Neural cell (in vitro differentiated cells): Measurements from ENCODE around the gene BAG5. TPM values are rescaled to one million over a fixed set of nuclear protein-coding genes. Genes with fewer than 3 reads are reported as not detected.
A peak's percentile ranks its signal among the peaks of the same experiment; 100 is the strongest.

Source experiments
- H2AFZ ChIP-seq: fragments of 200-600, 300-800 bp; sonication (generic), shearing (Covaris generic); 2 replicates; pipeline ENCODE4 v1.6.0; 2014; ENCODE audit warnings: low read depth, mild to moderate bottlenecking, antibody characterized with exemption, low read length, moderate library complexity
- H3F3A ChIP-seq: fragments of 200-600 bp; shearing (Covaris generic); 2 replicates; pipeline ENCODE4 v1.6.1; 2016; ENCODE audit warnings: mild to moderate bottlenecking, moderate library complexity, mixed read lengths, antibody characterized with exemption, low read length; ENCODE audit not compliant: insufficient read depth, poor library complexity, severe bottlenecking
- H3K27ac ChIP-seq: fragments of 200-600, 300-800 bp; sonication (generic), shearing (Covaris generic); 2 replicates; pipeline ENCODE4 v1.5.1; 2014; ENCODE audit warnings: mild to moderate bottlenecking, low read length, moderate library complexity
- H3K27me3 ChIP-seq: fragments of 300-800, 200-600 bp; sonication (generic), shearing (Covaris generic); 2 replicates; pipeline ENCODE4 v1.6.0; 2014; ENCODE audit warnings: mild to moderate bottlenecking, low read depth, low read length, moderate library complexity; ENCODE audit not compliant: insufficient read depth
- H3K36me3 ChIP-seq: fragments of 300-800, 200-600 bp; sonication (generic), shearing (Covaris generic); 2 replicates; pipeline ENCODE4 v1.5.1; 2014; ENCODE audit warnings: mild to moderate bottlenecking, antibody characterized with exemption, low read length, moderate library complexity; ENCODE audit not compliant: insufficient read depth
- H3K4me2 ChIP-seq: fragments of 300-800, 200-600 bp; sonication (generic), shearing (Covaris generic); 2 replicates; pipeline ENCODE4 v1.6.0; 2014; ENCODE audit warnings: mild to moderate bottlenecking, low read length
- H3K4me3 ChIP-seq: fragments of 300-800, 200-600 bp; sonication (generic), shearing (Covaris generic); 2 replicates; pipeline ENCODE4 v1.5.1; 2014; ENCODE audit warnings: mild to moderate bottlenecking, low read length, moderate library complexity
- H3K79me2 ChIP-seq: fragments of 200-600 bp; shearing (Covaris generic); replicated peaks from 2 replicates; pipeline ENCODE4 v1.6.0; 2014; ENCODE audit warnings: mild to moderate bottlenecking, low read length, moderate library complexity; ENCODE audit not compliant: insufficient read depth
- H3K9ac ChIP-seq: fragments of 300-800, 200-600 bp; sonication (generic), shearing (Covaris generic); 2 replicates; pipeline ENCODE4 v1.6.1; 2016; ENCODE audit warnings: mild to moderate bottlenecking, low read length, mixed read lengths
- H3K9me2 ChIP-seq: fragments of 200-600 bp; shearing (Covaris generic); 2 replicates; pipeline ENCODE4 v1.6.1; 2016; ENCODE audit warnings: mild to moderate bottlenecking, low read length, mixed read lengths; ENCODE audit not compliant: insufficient read depth
- H3K9me3 ChIP-seq: fragments of 200-600, 300-800 bp; sonication (generic), shearing (Covaris generic); 2 replicates; pipeline ENCODE4 v1.6.1; 2016; ENCODE audit warnings: mild to moderate bottlenecking, mixed run types, low read length, moderate library complexity, mixed read lengths
- H4K20me1 ChIP-seq: fragments of 200-600 bp; shearing (Covaris generic); 2 replicates; pipeline ENCODE4 v1.6.1; 2016; ENCODE audit warnings: mild to moderate bottlenecking, mixed run types; ENCODE audit not compliant: insufficient read depth
- EP300 ChIP-seq: fragments of 450-650 bp; conservative IDR thresholded peaks from 2 replicates; pipeline ENCODE4 v1.6.1; 2014; ENCODE audit warnings: antibody characterized with exemption, mild to moderate bottlenecking, moderate library complexity; ENCODE audit not compliant: poor library complexity, severe bottlenecking
- EZH2 ChIP-seq: fragments of 200-600, 300-800 bp; shearing (Covaris generic), sonication (generic); IDR thresholded peaks from 2 replicates; pipeline ENCODE4 v1.6.1; 2014; ENCODE audit warnings: antibody characterized with exemption, low read length, borderline replicate concordance, mild to moderate bottlenecking; ENCODE audit not compliant: insufficient read depth, poor library complexity, severe bottlenecking
- MXI1 ChIP-seq: fragments of 450-650 bp; conservative IDR thresholded peaks from 2 replicates; pipeline ENCODE4 v1.6.1; 2014; ENCODE audit warnings: antibody characterized with exemption, mild to moderate bottlenecking; ENCODE audit not compliant: poor library complexity, severe bottlenecking
- POLR2AphosphoS5 ChIP-seq: IDR thresholded peaks from 2 replicates; pipeline ENCODE4 v1.6.1; 2012
- RAD21 ChIP-seq: fragments of 450-650 bp; conservative IDR thresholded peaks from 2 replicates; pipeline ENCODE4 v1.6.1; 2014; ENCODE audit warnings: antibody characterized with exemption, mild to moderate bottlenecking, moderate library complexity
- SMC3 ChIP-seq: fragments of 450-650 bp; conservative IDR thresholded peaks from 2 replicates; pipeline ENCODE4 v1.6.1; 2014; ENCODE audit warnings: antibody characterized with exemption, mild to moderate bottlenecking, moderate library complexity; ENCODE audit not compliant: poor library complexity
- TAF1 ChIP-seq: IDR thresholded peaks from 2 replicates; pipeline ENCODE4 v1.6.1; 2012; ENCODE audit warnings: low read depth
- polyA plus RNA-seq: library from polyadenylated mRNA; depleted of rRNA; stranded (reverse); fragments of >200 nt; gene quantifications from 2 replicates; pipeline ENCODE4 v1.2.3, GENCODE V29; 2014
- TF ChIP-seq, protein P1 (sequence below): fragments of 450-650 bp; IDR thresholded peaks from 2 replicates; pipeline ENCODE4 v1.5.1; 2014; ENCODE audit warnings: antibody characterized with exemption, mild to moderate bottlenecking, moderate library complexity; ENCODE audit not compliant: poor library complexity, severe bottlenecking
- TF ChIP-seq, protein P2 (sequence below): IDR thresholded peaks from 2 replicates; pipeline ENCODE4 v1.6.1; 2012; ENCODE audit warnings: borderline replicate concordance

BAG5 gene
- polyA plus RNA-seq, 1 donor from 2014 or later, result 25.5 TPM

GRCh38 chr14:103562179-103562428, 353 bp downstream of the BAG5 start (continued):
- TF ChIP-seq, protein P1, sequence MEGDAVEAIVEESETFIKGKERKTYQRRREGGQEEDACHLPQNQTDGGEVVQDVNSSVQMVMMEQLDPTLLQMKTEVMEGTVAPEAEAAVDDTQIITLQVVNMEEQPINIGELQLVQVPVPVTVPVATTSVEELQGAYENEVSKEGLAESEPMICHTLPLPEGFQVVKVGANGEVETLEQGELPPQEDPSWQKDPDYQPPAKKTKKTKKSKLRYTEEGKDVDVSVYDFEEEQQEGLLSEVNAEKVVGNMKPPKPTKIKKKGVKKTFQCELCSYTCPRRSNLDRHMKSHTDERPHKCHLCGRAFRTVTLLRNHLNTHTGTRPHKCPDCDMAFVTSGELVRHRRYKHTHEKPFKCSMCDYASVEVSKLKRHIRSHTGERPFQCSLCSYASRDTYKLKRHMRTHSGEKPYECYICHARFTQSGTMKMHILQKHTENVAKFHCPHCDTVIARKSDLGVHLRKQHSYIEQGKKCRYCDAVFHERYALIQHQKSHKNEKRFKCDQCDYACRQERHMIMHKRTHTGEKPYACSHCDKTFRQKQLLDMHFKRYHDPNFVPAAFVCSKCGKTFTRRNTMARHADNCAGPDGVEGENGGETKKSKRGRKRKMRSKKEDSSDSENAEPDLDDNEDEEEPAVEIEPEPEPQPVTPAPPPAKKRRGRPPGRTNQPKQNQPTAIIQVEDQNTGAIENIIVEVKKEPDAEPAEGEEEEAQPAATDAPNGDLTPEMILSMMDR, result no peak

- Histone ChIP-seq H4K20me1 (no peaks in the 10 kb centered on the region), H3K9ac (peak overlapping the region; percentile 94), H3K79me2 (peaks cover 81% of the 10 kb centered on the region), H3K4me3 (peak overlapping the region; percentile 100), H3K9me2 (no peaks in the 10 kb centered on the region), H3K9me3 (no peaks in the 10 kb centered on the region), H3K27me3 (no peaks in the 10 kb centered on the region), H3F3A (no peaks in the 10 kb centered on the region), H3K4me2 (peak overlapping the region; percentile 86), H3K27ac (peak overlapping the region; percentile 92), H2AFZ (peak overlapping the region; percentile 60), H3K36me3 (peaks cover 6% of the 10 kb centered on the region)
- TF ChIP-seq EZH2, result no peak
- no peak for TF ChIP-seq SMC3
- TF ChIP-seq POLR2AphosphoS5, result peak; percentile 11
- TF ChIP-seq TAF1, result no peak
- peak; percentile 61 for TF ChIP-seq MXI1
Observed at GRCh38 chr14:103561381-103562178, 877 bp downstream of the BAG5 start.

GRCh38 chr14:103560691-103561090, 1.8 kb downstream of the BAG5 start:
- Histone ChIP-seq H3K9me2 (no peaks in the 10 kb centered on the region), H4K20me1 (no peaks in the 10 kb centered on the region), H3K36me3 (peaks cover 6% of the 10 kb centered on the region), H3K4me3 (peak overlapping the region; percentile 100), H3K9ac (peak overlapping the region; percentile 94), H2AFZ (no peak overlapping the region), H3F3A (no peaks in the 10 kb centered on the region), H3K27me3 (no peaks in the 10 kb centered on the region), H3K9me3 (no peaks in the 10 kb centered on the region), H3K4me2 (peak overlapping the region; percentile 86), H3K27ac (no peak overlapping the region), H3K79me2 (peaks cover 72% of the 10 kb centered on the region)
- TF ChIP-seq MXI1 (no peak), POLR2AphosphoS5 (no peak), RAD21 (no peak), EP300 (no peak), SMC3 (no peak), TAF1 (no peak), EZH2 (no peak)
- TF ChIP-seq, protein P2, sequence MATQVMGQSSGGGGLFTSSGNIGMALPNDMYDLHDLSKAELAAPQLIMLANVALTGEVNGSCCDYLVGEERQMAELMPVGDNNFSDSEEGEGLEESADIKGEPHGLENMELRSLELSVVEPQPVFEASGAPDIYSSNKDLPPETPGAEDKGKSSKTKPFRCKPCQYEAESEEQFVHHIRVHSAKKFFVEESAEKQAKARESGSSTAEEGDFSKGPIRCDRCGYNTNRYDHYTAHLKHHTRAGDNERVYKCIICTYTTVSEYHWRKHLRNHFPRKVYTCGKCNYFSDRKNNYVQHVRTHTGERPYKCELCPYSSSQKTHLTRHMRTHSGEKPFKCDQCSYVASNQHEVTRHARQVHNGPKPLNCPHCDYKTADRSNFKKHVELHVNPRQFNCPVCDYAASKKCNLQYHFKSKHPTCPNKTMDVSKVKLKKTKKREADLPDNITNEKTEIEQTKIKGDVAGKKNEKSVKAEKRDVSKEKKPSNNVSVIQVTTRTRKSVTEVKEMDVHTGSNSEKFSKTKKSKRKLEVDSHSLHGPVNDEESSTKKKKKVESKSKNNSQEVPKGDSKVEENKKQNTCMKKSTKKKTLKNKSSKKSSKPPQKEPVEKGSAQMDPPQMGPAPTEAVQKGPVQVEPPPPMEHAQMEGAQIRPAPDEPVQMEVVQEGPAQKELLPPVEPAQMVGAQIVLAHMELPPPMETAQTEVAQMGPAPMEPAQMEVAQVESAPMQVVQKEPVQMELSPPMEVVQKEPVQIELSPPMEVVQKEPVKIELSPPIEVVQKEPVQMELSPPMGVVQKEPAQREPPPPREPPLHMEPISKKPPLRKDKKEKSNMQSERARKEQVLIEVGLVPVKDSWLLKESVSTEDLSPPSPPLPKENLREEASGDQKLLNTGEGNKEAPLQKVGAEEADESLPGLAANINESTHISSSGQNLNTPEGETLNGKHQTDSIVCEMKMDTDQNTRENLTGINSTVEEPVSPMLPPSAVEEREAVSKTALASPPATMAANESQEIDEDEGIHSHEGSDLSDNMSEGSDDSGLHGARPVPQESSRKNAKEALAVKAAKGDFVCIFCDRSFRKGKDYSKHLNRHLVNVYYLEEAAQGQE, result no peak
- TF ChIP-seq, protein P1, result no peak
